SK-N-SH (cell line): Measurements from ENCODE around the gene BCAN. TPM values are rescaled to one million over a fixed set of nuclear protein-coding genes. Genes with fewer than 3 reads are reported as not detected.

Experiments used
- CTCF ChIA-PET: fragments of 300-600, 350-600 bp; formaldehyde crosslinking; extraction: SDS; loops from one replicate; lab custom pipeline; 2021; lab: Yijun Ruan, JAX
- POLR2A ChIA-PET: fragments of 350-600 bp; sonication (Branson Sonifier 250); formaldehyde crosslinking; extraction: SDS; loops from one replicate; lab custom pipeline; 2020; ENCODE audit warnings: antibody characterized with exemption, inconsistent platforms; lab: Yijun Ruan, JAX
- DNase-seq: peaks from one replicate; pipeline ENCODE4 v3.0.0; 2012
- H2AFZ ChIP-seq: fragments of 200-600 bp; sonication (generic); 2 replicates; pipeline ENCODE4 v1.8.1; 2016; ENCODE audit warnings: antibody characterized with exemption, mild to moderate bottlenecking, low read depth
- H3F3A ChIP-seq: fragments of 200-600 bp; sonication (generic); replicated peaks from 2 replicates; pipeline ENCODE3; 2016; ENCODE audit warnings: antibody characterized with exemption, mild to moderate bottlenecking; ENCODE audit not compliant: insufficient read depth
- H3K27ac ChIP-seq, 2 experiments: fragments of 200-500 bp in 1 of 2; fragments of 200-600 bp in 1 of 2; sonication (Bioruptor generic) in 1 of 2; sonication (generic), shearing (Covaris generic) in 1 of 2; 2 replicates each; pipeline versions ENCODE4 v1.5.1 to v1.6.1; 2014 to 2016; ENCODE audit warnings: low read depth in 2 of 2, inconsistent platforms in 1 of 2, low read length in 1 of 2, mild to moderate bottlenecking in 1 of 2, mixed read lengths in 1 of 2
- H3K27me3 ChIP-seq: fragments of 200-600 bp; sonication (generic), shearing (Covaris generic); 2 replicates; pipeline ENCODE4 v1.6.1; 2016; ENCODE audit warnings: mixed run types; ENCODE audit not compliant: insufficient read depth
- H3K36me3 ChIP-seq, 2 experiments: fragments of 200-500 bp in 1 of 2; fragments of 200-600 bp in 1 of 2; sonication (Bioruptor generic) in 1 of 2; sonication (generic) in 1 of 2; replicated peaks in 1 of 2; 2 replicates each; pipeline versions ENCODE3 to v1.5.1; 2014 to 2016; ENCODE audit warnings: low read length in 1 of 2, mild to moderate bottlenecking in 1 of 2; ENCODE audit not compliant: insufficient read depth in 2 of 2, control insufficient read depth in 1 of 2
- H3K4me1 ChIP-seq, 2 experiments: fragments of 200-500 bp in 1 of 2; fragments of 200-600 bp in 1 of 2; sonication (Bioruptor generic) in 1 of 2; sonication (generic), shearing (Covaris generic) in 1 of 2; 2 replicates each; pipeline versions ENCODE4 v1.5.1 to v1.6.1; 2014 to 2016; ENCODE audit warnings: low read depth in 1 of 2, low read length in 1 of 2, mixed run types in 1 of 2; ENCODE audit not compliant: insufficient read depth in 2 of 2, control insufficient read depth in 1 of 2
- H3K4me2 ChIP-seq: fragments of 200-600 bp; sonication (generic), shearing (Covaris generic); 2 replicates; pipeline ENCODE4 v1.6.1; 2017; ENCODE audit warnings: mixed run types
- H3K4me3 ChIP-seq, 2 experiments: fragments of 200-500 bp in 1 of 2; fragments of 200-600 bp in 1 of 2; sonication (Bioruptor generic) in 1 of 2; sonication (generic), shearing (Covaris generic) in 1 of 2; 2 replicates each; pipeline versions ENCODE4 v1.5.1 to v1.8.1; 2014 to 2016; ENCODE audit warnings: low read depth in 2 of 2, inconsistent platforms in 1 of 2, low read length in 1 of 2, mild to moderate bottlenecking in 1 of 2, mixed read lengths in 1 of 2, moderate library complexity in 1 of 2
- H3K79me2 ChIP-seq: fragments of 200-600 bp; sonication (generic); 2 replicates; pipeline ENCODE4 v1.8.1; 2017; ENCODE audit warnings: mild to moderate bottlenecking; ENCODE audit not compliant: insufficient read depth
- H3K9ac ChIP-seq: fragments of 200-600 bp; sonication (generic); 2 replicates; pipeline ENCODE4 v1.6.1; 2017; ENCODE audit warnings: mixed run types
- H3K9me2 ChIP-seq: fragments of 200-600 bp; sonication (generic); 2 replicates; pipeline ENCODE4 v1.6.1; 2017; ENCODE audit warnings: mixed run types
- H3K9me3 ChIP-seq: fragments of 200-600 bp; sonication (generic); 2 replicates; pipeline ENCODE4 v1.6.1; 2017; ENCODE audit warnings: mixed run types, mild to moderate bottlenecking, moderate library complexity
- H4K20me1 ChIP-seq: fragments of 200-600 bp; sonication (generic); 2 replicates; pipeline ENCODE4 v1.6.1; 2017; ENCODE audit warnings: mild to moderate bottlenecking, mixed run types; ENCODE audit not compliant: insufficient read depth
- EZH2phosphoT487 ChIP-seq: fragments of 200-600 bp; sonication (generic); IDR thresholded peaks from 2 replicates; pipeline ENCODE4 v1.6.1; 2017; ENCODE audit warnings: low read depth, mixed run types, mild to moderate bottlenecking, antibody characterized with exemption, moderate library complexity, borderline replicate concordance
- FOSL2 ChIP-seq: IDR thresholded peaks from 2 replicates; pipeline ENCODE4 v1.4.0; 2012; ENCODE audit warnings: low read depth, mild to moderate bottlenecking, moderate library complexity, borderline replicate concordance
- MEF2A ChIP-seq: IDR thresholded peaks from 2 replicates; pipeline ENCODE4 v1.4.0; 2012; ENCODE audit warnings: low read depth, borderline replicate concordance
- RCOR1 ChIP-seq: fragments of 150-350 bp; IDR thresholded peaks from 2 replicates; pipeline ENCODE4 v1.6.1; 2017; ENCODE audit warnings: antibody characterized with exemption, low read length
- REST ChIP-seq: IDR thresholded peaks from 2 replicates; pipeline ENCODE4 v1.6.1; 2012; ENCODE audit warnings: mild to moderate bottlenecking, low read depth, low read length, moderate library complexity
- RFX5 ChIP-seq: IDR thresholded peaks from 2 replicates; pipeline ENCODE4 v1.6.1; 2012; ENCODE audit warnings: mild to moderate bottlenecking, improper control_type of control experiment, low read length
- RXRA ChIP-seq: IDR thresholded peaks from 2 replicates; pipeline ENCODE4 v1.4.0; 2012; ENCODE audit warnings: low read depth, mild to moderate bottlenecking, borderline replicate concordance
- SMC3 ChIP-seq: IDR thresholded peaks from 2 replicates; pipeline ENCODE4 v1.6.1; 2012; ENCODE audit warnings: low read depth, low read length, improper control_type of control experiment
- TAF1 ChIP-seq: IDR thresholded peaks from 2 replicates; pipeline ENCODE4 v1.6.1; 2012; ENCODE audit warnings: low read depth, mild to moderate bottlenecking, low read length, moderate library complexity, borderline replicate concordance
- WGBS: methylation state at CpG from one replicate; pipeline ENCODE4 v1.1.6; 2017; ENCODE audit warnings: low lambda C conversion rate; 5-methylcytosine and 5-hydroxymethylcytosine counted together
- polyA plus RNA-seq, 3 experiments: library from polyadenylated mRNA; depleted of rRNA; stranded (reverse); fragments of >200 nt; gene quantifications; 2 replicates each; pipeline ENCODE4 v1.2.3, GENCODE V29; 2012
- TF ChIP-seq, protein P1 (sequence below): IDR thresholded peaks from 2 replicates; pipeline ENCODE4 v1.4.0; 2012; ENCODE audit warnings: low read depth, borderline replicate concordance

BCAN gene
- polyA plus RNA-seq, 1 of the 3 experiments (the other 2 are of a cell fraction): 0.25 TPM

DNA sequence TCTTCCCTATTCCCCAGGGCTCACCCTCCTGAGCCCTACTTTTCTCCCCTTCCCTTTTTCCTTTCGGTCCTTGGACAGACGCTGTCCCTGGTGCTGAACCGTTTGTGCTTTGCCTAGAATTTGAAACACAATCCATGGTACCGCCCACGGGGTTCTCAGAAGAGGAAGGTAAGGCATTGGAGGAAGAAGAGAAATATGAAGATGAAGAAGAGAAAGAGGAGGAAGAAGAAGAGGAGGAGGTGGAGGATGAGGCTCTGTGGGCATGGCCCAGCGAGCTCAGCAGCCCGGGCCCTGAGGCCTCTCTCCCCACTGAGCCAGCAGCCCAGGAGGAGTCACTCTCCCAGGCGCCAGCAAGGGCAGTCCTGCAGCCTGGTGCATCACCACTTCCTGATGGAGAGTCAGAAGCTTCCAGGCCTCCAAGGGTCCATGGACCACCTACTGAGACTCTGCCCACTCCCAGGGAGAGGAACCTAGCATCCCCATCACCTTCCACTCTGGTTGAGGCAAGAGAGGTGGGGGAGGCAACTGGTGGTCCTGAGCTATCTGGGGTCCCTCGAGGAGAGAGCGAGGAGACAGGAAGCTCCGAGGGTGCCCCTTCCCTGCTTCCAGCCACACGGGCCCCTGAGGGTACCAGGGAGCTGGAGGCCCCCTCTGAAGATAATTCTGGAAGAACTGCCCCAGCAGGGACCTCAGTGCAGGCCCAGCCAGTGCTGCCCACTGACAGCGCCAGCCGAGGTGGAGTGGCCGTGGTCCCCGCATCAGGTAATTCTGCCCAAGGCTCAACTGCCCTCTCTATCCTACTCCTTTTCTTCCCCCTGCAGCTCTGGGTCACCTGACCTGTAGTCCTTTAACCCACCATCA is 10.4 kb downstream of the BCAN start:
- Histone ChIP-seq H3K9ac (no peak overlapping the region), H3K27me3 (no peaks in the 10 kb centered on the region), H3K36me3 (no peaks in the 10 kb centered on the region), H2AFZ (no peak overlapping the region), H3K9me2 (no peaks in the 10 kb centered on the region), H3K27ac (no peak overlapping the region), H3K4me1 (peaks cover 0 to 16% of the 10 kb centered on the region in 2 experiments; a peak in 1 of 4 replicates), H3F3A (no peaks in the 10 kb centered on the region), H3K4me2 (no peak overlapping the region), H3K9me3 (no peaks in the 10 kb centered on the region), H4K20me1 (peaks cover 8% of the 10 kb centered on the region), H3K4me3 (no peak overlapping the region), H3K79me2 (no peaks in the 10 kb centered on the region)
- ChIA-PET POLR2A (interaction anchor here (0.6 kb wide), 1 partner anchor 120 kb away, joined by 3 read pairs; no protein-coding TSS in a partner anchor), CTCF (interaction anchor here (1.2 to 6.9 kb wide), 5 partner anchors 20 to 37 kb away, joined by 4 to 145 read pairs (median 8); partner anchors contain the start of gene NES)
- 79% methylated on average over 15 of the region's 16 CpGs for WGBS
- TF ChIP-seq REST (peak; percentile 98), SMC3 (no peak)
- no peak for DNase-seq

DNA sequence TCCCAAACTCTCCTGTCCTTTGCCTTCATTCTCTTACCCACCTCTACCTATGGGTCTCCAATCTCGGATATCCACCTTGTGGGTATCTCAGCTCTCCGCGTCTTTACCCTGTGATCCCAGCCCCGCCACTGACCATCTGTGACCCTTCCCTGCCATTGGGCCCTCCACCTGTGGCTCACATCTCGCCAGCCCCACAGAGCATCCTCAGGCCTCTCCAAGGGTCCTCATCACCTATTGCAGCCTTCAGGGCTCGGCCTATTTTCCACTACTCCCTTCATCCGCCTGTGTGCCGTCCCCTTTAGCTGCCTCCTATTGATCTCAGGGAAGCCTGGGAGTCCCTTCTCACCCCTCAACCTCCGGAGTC is 11.1 kb downstream of the BCAN start:
- H3K36me3 ChIP-seq: no peaks in the 10 kb centered on the region
- CTCF ChIA-PET: interaction anchor here (2.3 to 6.9 kb wide), 3 partner anchors 24 to 36 kb away, joined by 8 to 145 read pairs (median 23); partner anchors contain the start of gene NES
- H3K79me2 ChIP-seq: no peaks in the 10 kb centered on the region
- H3K9ac ChIP-seq: no peak overlapping the region
- no peak for DNase-seq
- H3K9me3 ChIP-seq: no peaks in the 10 kb centered on the region
- H3K4me2 ChIP-seq: no peak overlapping the region
- no peaks in the 10 kb centered on the region for H3F3A ChIP-seq
- POLR2A ChIA-PET: no interaction called here
- H3K27me3 ChIP-seq: no peaks in the 10 kb centered on the region
- H2AFZ ChIP-seq: no peak overlapping the region
- H3K4me1 ChIP-seq: peaks cover 0 to 18% of the 10 kb centered on the region in 2 experiments; a peak in 1 of 4 replicates
- H3K27ac ChIP-seq: no peak overlapping the region
- no peaks in the 10 kb centered on the region for H3K9me2 ChIP-seq
- no peak for TF ChIP-seq FOSL2
- TF ChIP-seq RXRA: no peak
- no peak for TF ChIP-seq REST
- no peak for TF ChIP-seq RCOR1
- no peak for TF ChIP-seq MEF2A
- TF ChIP-seq RFX5: no peak
- TF ChIP-seq, protein P1, sequence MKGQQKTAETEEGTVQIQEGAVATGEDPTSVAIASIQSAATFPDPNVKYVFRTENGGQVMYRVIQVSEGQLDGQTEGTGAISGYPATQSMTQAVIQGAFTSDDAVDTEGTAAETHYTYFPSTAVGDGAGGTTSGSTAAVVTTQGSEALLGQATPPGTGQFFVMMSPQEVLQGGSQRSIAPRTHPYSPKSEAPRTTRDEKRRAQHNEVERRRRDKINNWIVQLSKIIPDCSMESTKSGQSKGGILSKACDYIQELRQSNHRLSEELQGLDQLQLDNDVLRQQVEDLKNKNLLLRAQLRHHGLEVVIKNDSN: no peak
- no peak for TF ChIP-seq TAF1
- TF ChIP-seq EZH2phosphoT487: no peak
- no peak overlapping the region for H3K4me3 ChIP-seq
- WGBS: 83% methylated on average over 9 of the region's 9 CpGs
- H4K20me1 ChIP-seq: peaks cover 8% of the 10 kb centered on the region
